HepG2 (cell line): ENCODE results near the gene STMN3. TPM values are rescaled to one million over a fixed set of nuclear protein-coding genes. Genes with fewer than 3 reads are reported as not detected.

Source experiments
- CREBL2 ChIP-seq: sonication (generic); formaldehyde crosslinking; IDR thresholded peaks from 2 replicates; pipeline ENCODE4 v1.8.1; 2023; ENCODE audit warnings: missing genetic modification reagents, mild to moderate bottlenecking, borderline replicate concordance
- IRF9 ChIP-seq: sonication (generic); formaldehyde crosslinking; IDR thresholded peaks from 2 replicates; pipeline ENCODE4 v1.8.0; 2022; ENCODE audit warnings: missing genetic modification reagents, mild to moderate bottlenecking, borderline replicate concordance
- MED1 ChIP-seq: sonication (generic); formaldehyde crosslinking; IDR thresholded peaks from 2 replicates; pipeline ENCODE4 v1.4.0; 2020; ENCODE audit warnings: missing genetic modification reagents
- MED13 ChIP-seq: sonication (generic); formaldehyde crosslinking; IDR thresholded peaks from 2 replicates; pipeline ENCODE4 v1.5.0; 2020; ENCODE audit warnings: missing genetic modification reagents
- MTA1 ChIP-seq: sonication (generic); formaldehyde crosslinking; IDR thresholded peaks from 2 replicates; pipeline ENCODE4 v1.4.0; 2020; ENCODE audit warnings: missing genetic modification reagents, mild to moderate bottlenecking, borderline replicate concordance
- NFAT5 ChIP-seq: sonication (generic); formaldehyde crosslinking; IDR thresholded peaks from 2 replicates; pipeline ENCODE4 v1.4.0; 2020; ENCODE audit warnings: missing genetic modification reagents
- RARA ChIP-seq: IDR thresholded peaks from 2 replicates; pipeline ENCODE4 v1.6.1; 2016; ENCODE audit warnings: missing genetic modification reagents, missing compliant biosample characterization
- TBX3 ChIP-seq: fragments of 450-650 bp; IDR thresholded peaks from 2 replicates; pipeline ENCODE4 v1.6.1; 2017; ENCODE audit warnings: antibody characterized with exemption, mild to moderate bottlenecking, inconsistent platforms, borderline replicate concordance
- THAP9 ChIP-seq: sonication (generic); formaldehyde crosslinking; IDR thresholded peaks from 2 replicates; pipeline ENCODE4; 2020; ENCODE audit warnings: missing genetic modification reagents, mild to moderate bottlenecking, borderline replicate concordance
- ZBTB44 ChIP-seq: sonication (generic); formaldehyde crosslinking; IDR thresholded peaks from 2 replicates; pipeline ENCODE4 v1.4.0; 2020; ENCODE audit warnings: missing genetic modification reagents
- ZNF275 ChIP-seq: sonication (generic); formaldehyde crosslinking; IDR thresholded peaks from 2 replicates; pipeline ENCODE4 v1.8.0; 2022; ENCODE audit warnings: missing genetic modification reagents, mild to moderate bottlenecking, inconsistent platforms, borderline replicate concordance
- ZNF350 ChIP-seq: sonication (generic); formaldehyde crosslinking; IDR thresholded peaks from 2 replicates; pipeline ENCODE4 v1.4.0; 2020; ENCODE audit warnings: mild to moderate bottlenecking, low read depth, missing genetic modification reagents, borderline replicate concordance
- ZNF501 ChIP-seq: sonication (generic); formaldehyde crosslinking; IDR thresholded peaks from 2 replicates; pipeline ENCODE4 v1.5.1; 2020; ENCODE audit warnings: mild to moderate bottlenecking, moderate library complexity, missing genetic modification reagents
- ZNF510 ChIP-seq: sonication (generic); formaldehyde crosslinking; IDR thresholded peaks from 2 replicates; pipeline ENCODE4 v1.4.0; 2020; ENCODE audit warnings: low read depth, mild to moderate bottlenecking, missing genetic modification reagents
- ZSCAN12 ChIP-seq: sonication (generic); formaldehyde crosslinking; IDR thresholded peaks from 2 replicates; pipeline ENCODE4 v1.9.0; 2021; ENCODE audit warnings: mild to moderate bottlenecking, missing genetic modification reagents
- polyA plus RNA-seq, 8 experiments: library from polyadenylated mRNA; depleted of rRNA in 3 of 8; stranded (reverse) in 7 of 8; unstranded in 1 of 8; fragments of >200 nt; fragmentation: Illumina TruSeq in 4 of 8; extraction: Trizol in 4 of 8; gene quantifications; 2 replicates each; pipeline versions ENCODE4 v1.2.1 to v1.2.3, GENCODE V29; 2011 to 2016; ENCODE audit warnings: low read depth in 4 of 8, missing spikeins in 1 of 8, mixed read lengths in 1 of 8; ENCODE audit not compliant: insufficient read depth in 1 of 8
- total RNA-seq, 5 experiments: library from RNA; depleted of rRNA; stranded (reverse); fragments of >200 nt; fragmentation: Illumina TruSeq; extraction: Trizol; gene quantifications; 2 replicates each; pipeline ENCODE4 v1.2.3, GENCODE V29; 2016; ENCODE audit warnings: low read depth in 1 of 5

Gene STMN3
- total and polyA plus RNA-seq, 2 of the 13 experiments (the other 11 are each of a cell fraction or from before 2014, with no cell fraction given), result 21.0 to 48.3 TPM

- TF ChIP-seq ZSCAN12 (CRISPR knock-in tag), result 0 out of 2 replicates have a peak, but pooled peaks have one; percentile 37
- no peak for TF ChIP-seq ZNF350
- TF ChIP-seq ZNF501 (CRISPR knock-in tag), result peak; percentile 91
- TF ChIP-seq THAP9 (CRISPR knock-in tag), result peak; percentile 50; the same call in 1 of the 2 replicates
- TF ChIP-seq IRF9 (CRISPR knock-in tag), result peak; percentile 37; the same call in 1 of the 2 replicates
- 0 out of 2 replicates have a peak, but pooled peaks have one; percentile 17 for TF ChIP-seq TBX3
- TF ChIP-seq NFAT5 (CRISPR knock-in tag), result no peak
- peak; percentile 33; the same call in 1 of the 2 replicates for TF ChIP-seq MED13 (CRISPR knock-in tag)
- TF ChIP-seq CREBL2 (CRISPR knock-in tag), result peak; percentile 42; the same call in 1 of the 2 replicates
- no peak; the same call in 1 of the 2 replicates for TF ChIP-seq ZNF275 (CRISPR knock-in tag)
- 0 out of 2 replicates have a peak, but pooled peaks have one; percentile 36 for TF ChIP-seq ZBTB44 (CRISPR knock-in tag)
- no peak for TF ChIP-seq ZNF510 (CRISPR knock-in tag)
- no peak for TF ChIP-seq RARA (CRISPR knock-in tag)
- TF ChIP-seq MED1, result peak; percentile 54; the same call in 1 of the 2 replicates
- TF ChIP-seq MTA1, result no peak
Observed at GRCh38 chr20:63625771-63626423, 27.3 kb downstream of the STMN3 start (continued).
